Measurements from ENCODE around the gene PIAS4. TPM values are rescaled to one million over a fixed set of nuclear protein-coding genes. Genes with fewer than 3 reads are reported as not detected.

The PIAS4 gene
- total and polyA plus RNA-seq, 9 of the 15 experiments (the other 6 are each of a cell fraction or from before 2014, with no cell fraction given): 0.27 to 34.9 (median 14.4) TPM

GRCh38 chr19:4057931-4058692 is 50.6 kb downstream of the PIAS4 start (continued):
- TF ChIP-seq ZNF121 (CRISPR knock-in tag; conservative IDR thresholded peaks at IDR 0.05): 0 out of 2 replicates have a peak, but pooled peaks have one; percentile 4
- peak; percentile 60; the same call in 1 of the 2 replicates for TF ChIP-seq IRF9 (tag; IDR thresholded peaks at IDR 0.05)
- TF ChIP-seq RB1 (IDR thresholded peaks at IDR 0.05; ENCODE audit: low read depth): peak; percentile 27; the same call in 1 of the 2 replicates
- peak; percentile 29; the same call in 1 of the 2 replicates for TF ChIP-seq NFIC (IDR thresholded peaks at IDR 0.05)
- TF ChIP-seq SMARCA4 (IDR thresholded peaks at IDR 0.05): peak; percentile 79
- 0 out of 2 replicates have a peak, but pooled peaks have one; percentile 54 for TF ChIP-seq E2F5 (CRISPR knock-in tag; IDR thresholded peaks at IDR 0.05)
- peak; percentile 67 for TF ChIP-seq TFAP4 (CRISPR knock-in tag; IDR thresholded peaks at IDR 0.05; ENCODE audit: borderline replicate concordance)
- TF ChIP-seq NR3C1 (CRISPR knock-in tag; IDR thresholded peaks at IDR 0.05): no peak
- TF ChIP-seq PHF8 (IDR thresholded peaks at IDR 0.05; ENCODE audit: borderline replicate concordance, low read length): 0 out of 2 replicates have a peak, but pooled peaks have one; percentile 15
- TF ChIP-seq DPF2 (IDR thresholded peaks at IDR 0.05): peak; percentile 89
- peak; percentile 42; the same call in 1 of the 2 replicates for TF ChIP-seq ARID4B (CRISPR knock-in tag; IDR thresholded peaks at IDR 0.05)
- TF ChIP-seq ATF7 (IDR thresholded peaks at IDR 0.05): 0 out of 2 replicates have a peak, but pooled peaks have one; percentile 14
- TF ChIP-seq DLX4 (CRISPR knock-in tag; IDR thresholded peaks at IDR 0.05): no peak
- TF ChIP-seq PCBP1 (IDR thresholded peaks at IDR 0.05; ENCODE audit: low read depth, low read length, poor library complexity, severe bottlenecking): peak; percentile 83
- no peak for TF ChIP-seq BCL6 (CRISPR knock-in tag; IDR thresholded peaks at IDR 0.05)
- TF ChIP-seq ZNF232 (CRISPR knock-in tag; IDR thresholded peaks at IDR 0.05): no peak
- TF ChIP-seq HDAC1 (IDR thresholded peaks at IDR 0.05): peak in 1 of 2 experiments; percentile 62; a peak in 3 of 4 replicates
- peak; percentile 75 for TF ChIP-seq POLR2G (IDR thresholded peaks at IDR 0.05; ENCODE audit: low read depth, low read length)
- TF ChIP-seq FOSL1 (tag; conservative IDR thresholded peaks at IDR 0.05): peak; percentile 97
- TF ChIP-seq NCOR1 (IDR thresholded peaks at IDR 0.05): peak; percentile 47
